Heart left ventricle (tissue), 13 donors: Measurements from ENCODE around the gene CLTC.

Experiments used
- POLR2A ChIP-seq, 2 donors: fragments of 450-650 bp; IDR thresholded peaks; one replicate each; pipeline ENCODE4 v1.6.1; 2017; ENCODE audit warnings: antibody characterized with exemption in 2 of 2, mild to moderate bottlenecking in 2 of 2, moderate library complexity in 2 of 2
- TF ChIP-seq, protein P1 (sequence below), 12 donors: fragments of 200-600 bp; sonication (generic) in 4 of 12; IDR thresholded peaks; one replicate each; pipeline versions ENCODE4 v1.5.0 to v1.8.0; 2018 to 2022; ENCODE audit warnings: antibody characterized with exemption in 12 of 12, mild to moderate bottlenecking in 5 of 12
- donor health status: ischemic (EF 13 %, LVEDD 7.1; RV severe dilation, severe dysfunction).
- donor health status: DM: no; HTN: yes; CAD: no.
- donor health status: DM: no; HTN: no; CAD: no.
- donor health status: ischemic (EF 25% LVEDD 6.9; RV normal size, moderate dysfunction).
- donor health status: ischemic (EF 25% LVEDD 5.7; RV mildly dilated, moderate dysfunction).
- donor health status: ischemic (EF 35%, LVEDD 5.7; RV mildly dilated, moderate dysfunction).
- donor health status: nonischemic (EF 11% LVEDD 7.7; RV severe dilation, severe dysfunction).
- donor health status: DM: yes; HTN: yes; CAD: no.
- donor health status: PGD.
- donor health status: ischemic (EF 29% LVEDD 5.4; RV normal size, mild dysfunction).
- donor health status: nonischemic (EF 23%, LVEDD 6.1; RV moderate dilation, normal function).

DNA sequence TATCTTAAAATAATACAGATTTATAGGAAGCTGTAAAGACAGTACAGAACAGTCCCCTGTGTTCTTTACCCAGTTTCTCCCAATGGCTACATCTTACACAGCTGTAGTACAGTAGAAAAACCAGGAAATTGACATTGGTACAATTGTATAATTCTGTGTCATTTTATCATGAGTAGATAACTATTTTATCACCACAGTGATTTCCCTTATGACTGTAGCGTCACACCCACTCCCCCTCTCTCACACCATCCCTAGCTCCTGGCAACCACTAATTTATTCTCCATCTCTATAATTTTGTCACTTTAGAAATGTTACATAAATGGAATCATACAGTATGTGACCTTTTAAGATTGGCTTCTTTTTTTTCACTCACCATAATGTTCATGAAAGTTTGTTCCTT lies 30.9 kb downstream of the CLTC start:
- TF ChIP-seq, protein P1, sequence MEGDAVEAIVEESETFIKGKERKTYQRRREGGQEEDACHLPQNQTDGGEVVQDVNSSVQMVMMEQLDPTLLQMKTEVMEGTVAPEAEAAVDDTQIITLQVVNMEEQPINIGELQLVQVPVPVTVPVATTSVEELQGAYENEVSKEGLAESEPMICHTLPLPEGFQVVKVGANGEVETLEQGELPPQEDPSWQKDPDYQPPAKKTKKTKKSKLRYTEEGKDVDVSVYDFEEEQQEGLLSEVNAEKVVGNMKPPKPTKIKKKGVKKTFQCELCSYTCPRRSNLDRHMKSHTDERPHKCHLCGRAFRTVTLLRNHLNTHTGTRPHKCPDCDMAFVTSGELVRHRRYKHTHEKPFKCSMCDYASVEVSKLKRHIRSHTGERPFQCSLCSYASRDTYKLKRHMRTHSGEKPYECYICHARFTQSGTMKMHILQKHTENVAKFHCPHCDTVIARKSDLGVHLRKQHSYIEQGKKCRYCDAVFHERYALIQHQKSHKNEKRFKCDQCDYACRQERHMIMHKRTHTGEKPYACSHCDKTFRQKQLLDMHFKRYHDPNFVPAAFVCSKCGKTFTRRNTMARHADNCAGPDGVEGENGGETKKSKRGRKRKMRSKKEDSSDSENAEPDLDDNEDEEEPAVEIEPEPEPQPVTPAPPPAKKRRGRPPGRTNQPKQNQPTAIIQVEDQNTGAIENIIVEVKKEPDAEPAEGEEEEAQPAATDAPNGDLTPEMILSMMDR (IDR thresholded peaks at IDR 0.05): no peak
- no peak for TF ChIP-seq POLR2A (IDR thresholded peaks at IDR 0.05)
